ENCODE results near the gene PPARGC1A.

DNA sequence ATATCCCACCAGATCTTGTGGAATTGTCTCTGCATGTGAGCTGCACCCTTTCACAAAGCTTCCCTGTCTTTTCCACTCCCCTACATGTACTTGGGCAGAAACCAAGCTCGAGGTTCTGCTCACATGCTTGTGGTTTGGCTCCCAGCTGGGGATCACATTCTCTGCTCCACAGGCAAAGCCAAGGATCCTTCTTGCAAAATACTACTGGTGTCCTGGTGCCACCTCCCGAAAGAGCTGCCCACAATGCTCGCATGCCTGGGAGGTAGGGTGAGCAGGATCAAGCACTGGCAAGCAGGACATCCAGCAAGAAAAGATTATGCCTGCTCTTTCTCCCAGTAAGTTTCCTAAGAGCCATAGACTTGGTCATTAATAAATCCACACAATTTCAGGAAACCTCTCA is 45.1 kb upstream of the PPARGC1A start:
- TF ChIP-seq, protein P1, sequence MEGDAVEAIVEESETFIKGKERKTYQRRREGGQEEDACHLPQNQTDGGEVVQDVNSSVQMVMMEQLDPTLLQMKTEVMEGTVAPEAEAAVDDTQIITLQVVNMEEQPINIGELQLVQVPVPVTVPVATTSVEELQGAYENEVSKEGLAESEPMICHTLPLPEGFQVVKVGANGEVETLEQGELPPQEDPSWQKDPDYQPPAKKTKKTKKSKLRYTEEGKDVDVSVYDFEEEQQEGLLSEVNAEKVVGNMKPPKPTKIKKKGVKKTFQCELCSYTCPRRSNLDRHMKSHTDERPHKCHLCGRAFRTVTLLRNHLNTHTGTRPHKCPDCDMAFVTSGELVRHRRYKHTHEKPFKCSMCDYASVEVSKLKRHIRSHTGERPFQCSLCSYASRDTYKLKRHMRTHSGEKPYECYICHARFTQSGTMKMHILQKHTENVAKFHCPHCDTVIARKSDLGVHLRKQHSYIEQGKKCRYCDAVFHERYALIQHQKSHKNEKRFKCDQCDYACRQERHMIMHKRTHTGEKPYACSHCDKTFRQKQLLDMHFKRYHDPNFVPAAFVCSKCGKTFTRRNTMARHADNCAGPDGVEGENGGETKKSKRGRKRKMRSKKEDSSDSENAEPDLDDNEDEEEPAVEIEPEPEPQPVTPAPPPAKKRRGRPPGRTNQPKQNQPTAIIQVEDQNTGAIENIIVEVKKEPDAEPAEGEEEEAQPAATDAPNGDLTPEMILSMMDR (IDR thresholded peaks at IDR 0.05): peak in 2 of 4 experiments; percentile 24 to 35
- TF ChIP-seq POLR2A (IDR thresholded peaks at IDR 0.05) (no peak), POLR2AphosphoS5 (IDR thresholded peaks at IDR 0.05) (peak; percentile 94)
